Activated CD4-positive, alpha-beta T cell treated with anti-CD3 and anti-CD28 coated beads, Interleukin-2, amount 50 U/mL, for 16 hours (primary cell): ENCODE results near the gene NFIC.
"Not testable (repeated sequence)": the region's sequence is repeated elsewhere in the genome, so short reads cannot be mapped to it uniquely, and the experiment has no call there.

Experiments used
- DNase-seq: peaks from one replicate; pipeline ENCODE4 v3.0.0-alpha.2; 2020

NFIC gene

DNA sequence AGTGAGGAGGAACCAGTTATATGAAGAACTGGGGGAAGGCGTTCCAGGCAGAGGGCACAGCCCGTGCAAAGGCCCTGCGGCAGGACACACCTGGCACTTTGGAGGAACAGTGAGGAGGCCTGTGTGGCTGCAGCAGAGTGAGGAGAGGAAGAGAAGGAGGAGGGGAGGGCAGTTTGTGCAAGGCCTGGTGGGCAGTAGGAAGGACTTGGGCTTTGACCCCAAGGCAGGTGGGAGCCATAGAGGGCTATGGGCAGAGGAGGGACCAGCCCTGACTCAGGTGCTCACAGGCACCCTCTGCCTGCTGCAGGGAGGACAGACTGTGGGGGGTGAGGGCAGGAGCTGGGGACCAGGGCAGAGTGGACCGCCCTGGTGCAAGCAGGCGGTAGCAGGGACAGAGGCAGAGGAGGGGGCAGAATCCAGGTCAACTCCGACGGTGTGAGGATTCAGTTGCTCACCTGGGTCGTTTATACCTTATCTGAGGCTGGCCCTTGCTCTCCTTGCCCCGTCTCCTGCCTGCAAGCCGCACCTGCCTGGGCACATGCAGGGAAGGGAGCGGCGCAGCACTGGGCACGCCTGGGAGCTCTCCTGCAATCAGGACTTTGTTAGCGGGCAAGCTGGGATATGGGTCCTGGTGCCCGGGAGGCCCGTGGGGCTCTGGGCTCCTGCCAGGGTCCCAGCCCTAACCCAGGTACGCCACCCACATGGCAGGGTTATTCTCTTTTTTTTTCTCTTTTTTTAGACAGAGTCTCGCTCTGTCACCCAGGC lies 34.8 kb downstream of the NFIC start:
- no peak for DNase-seq

DNA sequence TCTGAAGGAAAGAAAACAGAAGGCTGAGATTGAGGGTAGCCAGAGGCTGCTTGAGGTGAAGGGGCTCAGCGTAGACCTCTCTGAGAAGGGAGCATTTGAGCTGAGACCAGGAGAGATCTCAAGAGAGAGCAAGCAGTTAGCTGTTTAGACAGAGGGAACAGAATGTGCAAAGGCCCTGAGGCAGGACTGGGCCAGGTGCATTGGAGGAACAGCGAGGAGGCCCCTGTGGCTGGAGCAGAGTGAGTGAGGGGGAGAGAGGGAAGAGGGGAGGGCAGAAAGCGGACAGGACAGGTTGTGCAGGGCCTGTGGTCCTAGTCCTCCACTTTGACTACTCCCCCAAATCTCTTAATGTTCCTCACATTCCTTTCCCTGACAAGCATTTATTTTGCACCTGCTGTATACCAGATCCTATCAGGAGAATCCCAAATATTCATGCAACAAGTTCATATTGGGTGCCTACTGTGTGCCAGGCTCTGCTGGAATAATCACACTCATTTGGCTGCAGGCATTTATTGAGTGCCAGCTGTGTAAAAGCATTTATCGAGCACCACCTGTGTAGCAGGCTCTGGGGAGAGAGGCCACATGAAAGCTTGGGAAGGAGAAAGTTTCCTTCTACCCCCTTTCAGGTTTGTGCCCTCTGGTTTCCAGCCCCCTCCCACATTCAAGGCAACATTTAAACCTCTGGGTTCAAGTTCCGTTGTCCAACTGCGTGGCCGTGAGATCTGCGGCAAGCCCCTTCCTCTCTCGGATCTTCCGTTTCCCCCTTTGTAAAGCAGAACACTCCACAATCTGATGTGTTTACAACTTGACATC lies 36.5 kb downstream of the NFIC start:
- DNase-seq = no peak

DNA sequence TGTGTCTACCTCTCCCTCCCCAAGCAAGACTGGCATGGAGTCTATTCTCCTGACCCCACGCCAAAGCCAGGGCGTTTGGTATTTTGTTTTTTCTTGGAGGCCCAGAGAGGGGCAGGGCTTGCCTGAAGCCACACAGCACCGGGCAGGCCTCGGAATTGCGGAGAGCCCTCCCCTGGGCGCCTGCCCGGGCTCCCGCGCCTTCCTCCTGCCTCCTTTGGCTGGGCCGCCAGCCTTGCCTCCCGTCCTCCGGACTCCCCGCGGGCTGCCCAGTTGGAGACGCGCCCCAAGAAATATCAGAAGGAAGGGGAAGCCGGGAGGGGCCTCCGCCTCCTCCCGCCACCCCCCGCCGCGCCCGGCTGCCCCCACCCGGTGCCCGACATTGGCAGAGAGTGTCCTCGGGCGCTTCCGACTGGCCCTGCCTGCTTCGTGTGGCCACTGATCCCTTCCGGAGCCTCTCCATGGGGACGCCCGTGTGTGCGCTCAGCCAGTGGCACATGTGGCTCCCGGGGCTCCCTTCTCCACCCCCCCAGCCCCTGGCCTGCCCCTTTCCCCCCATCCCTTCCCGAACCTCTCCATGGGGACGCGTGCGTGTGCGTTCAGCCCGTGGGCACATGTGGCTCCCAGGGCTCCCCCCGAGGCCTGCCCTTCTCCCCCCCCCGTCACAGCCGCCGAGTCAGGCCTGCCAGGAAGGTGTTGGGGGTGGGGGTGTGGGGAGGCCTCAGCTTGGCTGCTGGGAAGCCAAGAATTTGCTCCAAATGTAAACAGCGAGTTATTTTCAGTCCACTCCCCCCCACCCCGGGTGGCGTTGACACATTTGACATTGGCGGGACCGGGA lies 37.3 kb downstream of the NFIC start:
- no peak for DNase-seq

DNA sequence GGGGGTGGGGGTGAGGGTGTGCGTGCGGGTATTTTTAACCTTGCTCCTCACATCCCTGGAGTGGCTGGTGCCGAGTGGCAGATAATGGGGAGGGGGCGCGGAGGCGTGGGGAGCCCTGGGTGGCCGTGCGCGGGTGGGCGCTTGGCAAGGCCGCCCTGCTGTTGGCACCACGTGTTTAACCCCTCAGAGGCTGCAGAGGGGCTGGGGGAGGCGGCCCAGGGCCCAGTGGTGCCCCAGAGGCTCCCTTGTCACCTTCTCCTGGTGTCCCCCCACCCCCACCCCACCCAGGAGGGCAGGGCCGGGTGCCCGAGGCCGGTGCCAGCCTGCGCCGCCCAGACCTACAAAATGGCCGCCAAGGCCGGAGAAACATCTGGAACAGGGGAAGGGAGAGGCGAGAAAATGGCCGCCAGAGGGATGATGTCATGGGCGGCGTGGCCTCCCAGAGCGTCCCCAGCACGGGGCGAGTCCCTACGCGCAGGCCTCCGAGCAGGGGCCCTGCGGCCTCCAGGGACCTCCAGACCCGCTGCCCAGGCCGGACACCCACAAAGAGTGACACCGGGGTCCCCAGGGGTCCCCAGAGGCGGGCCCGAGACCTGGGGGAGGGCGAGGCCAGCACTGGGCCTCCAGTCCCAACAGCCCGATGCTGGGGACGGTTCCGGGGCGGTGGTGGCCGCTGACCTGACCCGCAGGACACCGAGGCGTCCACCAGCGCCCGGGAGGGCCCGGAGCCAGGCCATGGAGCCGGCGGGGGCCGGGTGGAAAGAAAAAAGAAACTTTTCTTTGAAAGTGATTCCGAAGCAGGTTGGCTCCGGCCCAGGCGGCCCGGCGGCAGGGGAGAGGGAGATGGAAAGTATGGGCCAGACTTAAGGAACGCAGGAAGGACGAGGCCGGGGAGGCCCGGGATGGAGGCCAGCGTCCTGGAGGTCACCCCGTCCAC lies 38.2 kb downstream of the NFIC start:
- DNase-seq = no peak

DNA sequence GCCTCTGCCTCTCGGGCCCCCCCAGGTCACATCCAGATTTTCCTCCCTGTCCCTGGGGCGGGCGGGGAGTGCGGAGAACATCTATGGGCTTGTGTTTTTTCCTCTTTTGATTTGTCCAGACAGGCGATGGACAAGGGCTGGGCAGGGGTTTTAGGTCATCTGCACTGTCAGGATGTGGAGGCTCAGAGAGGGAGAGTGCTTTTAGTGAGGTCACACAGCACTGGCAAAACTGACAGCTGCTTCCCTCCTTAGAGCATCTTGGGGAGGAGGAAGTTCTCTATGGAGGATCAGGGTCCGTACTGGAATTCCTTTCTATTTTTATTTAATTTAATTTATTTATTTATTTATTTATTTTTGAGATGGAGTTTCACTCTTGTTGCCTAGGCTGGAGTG lies 38.9 kb downstream of the NFIC start:
- no peak for DNase-seq

DNA sequence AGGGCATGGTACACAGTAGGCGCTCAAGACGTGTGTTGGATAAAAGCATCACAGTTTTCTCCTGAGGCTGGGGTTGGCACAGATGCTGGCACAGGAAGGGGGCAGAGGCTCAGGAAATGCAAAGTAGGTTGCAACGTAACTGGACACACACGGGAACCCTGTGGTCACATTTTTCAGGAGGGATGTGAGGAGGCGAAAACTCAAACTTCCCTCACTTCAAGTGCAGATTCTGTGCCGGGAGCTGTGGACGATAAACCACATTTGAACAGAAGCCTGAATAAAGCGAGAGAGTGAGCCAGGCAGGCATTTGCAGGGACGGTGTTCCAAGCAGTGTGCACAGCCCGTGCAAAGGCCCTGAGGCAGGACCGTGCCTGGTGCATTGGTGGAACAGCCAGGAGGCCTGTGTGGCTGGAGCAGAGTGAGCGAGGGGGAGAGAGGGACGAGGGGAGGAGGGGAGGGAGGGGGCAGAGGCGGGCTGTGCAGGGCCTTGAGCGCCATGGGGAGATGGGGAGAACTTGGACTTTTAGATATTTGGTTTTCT lies 40.3 kb downstream of the NFIC start:
- DNase-seq = no peak

DNA sequence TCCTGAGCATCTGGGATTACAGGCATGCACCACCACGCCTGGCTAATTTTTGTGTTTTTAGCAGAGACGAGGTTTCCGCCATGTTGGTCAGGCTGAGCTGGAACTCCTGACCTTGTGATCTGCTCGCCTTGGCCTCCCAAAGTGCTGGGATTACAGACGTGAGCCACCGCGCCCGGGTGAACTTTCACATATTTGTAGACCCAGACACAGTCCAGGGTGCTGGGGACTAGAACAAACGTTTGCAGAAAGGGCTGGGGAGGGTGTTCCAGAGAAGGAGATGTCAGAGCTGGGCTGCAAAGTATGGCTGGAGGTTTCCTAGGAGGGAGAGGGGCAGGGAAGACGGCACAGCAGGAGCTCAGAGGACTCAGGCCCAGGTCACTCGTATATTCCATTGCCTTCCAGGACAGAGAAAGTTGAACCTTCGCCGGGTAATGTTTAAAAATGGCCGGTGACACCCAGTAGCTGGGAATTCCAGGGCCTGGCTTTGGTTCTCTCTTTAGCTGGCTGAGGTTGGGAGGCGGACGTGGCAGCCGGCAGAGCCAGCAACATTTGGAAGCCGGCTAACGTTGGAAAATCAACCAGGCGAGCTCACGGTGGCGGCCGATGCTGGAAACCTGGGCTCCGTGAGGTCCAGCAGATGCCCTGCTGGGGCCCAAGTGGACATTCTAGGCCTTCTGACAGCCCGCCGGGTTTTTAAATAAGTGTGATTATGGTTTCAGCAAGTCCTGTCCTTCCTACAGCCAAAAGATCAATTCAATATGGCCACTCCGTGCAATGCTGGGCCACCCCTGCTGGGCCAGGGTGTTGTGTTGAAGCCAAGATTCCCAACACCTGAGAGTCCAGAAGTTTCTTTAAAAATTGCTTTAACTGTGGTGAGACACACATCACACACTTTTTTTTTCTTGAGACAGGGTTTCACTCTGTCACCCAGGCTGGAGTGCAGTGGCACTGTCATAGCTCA lies 41.5 kb downstream of the NFIC start:
- no peak for DNase-seq

DNA sequence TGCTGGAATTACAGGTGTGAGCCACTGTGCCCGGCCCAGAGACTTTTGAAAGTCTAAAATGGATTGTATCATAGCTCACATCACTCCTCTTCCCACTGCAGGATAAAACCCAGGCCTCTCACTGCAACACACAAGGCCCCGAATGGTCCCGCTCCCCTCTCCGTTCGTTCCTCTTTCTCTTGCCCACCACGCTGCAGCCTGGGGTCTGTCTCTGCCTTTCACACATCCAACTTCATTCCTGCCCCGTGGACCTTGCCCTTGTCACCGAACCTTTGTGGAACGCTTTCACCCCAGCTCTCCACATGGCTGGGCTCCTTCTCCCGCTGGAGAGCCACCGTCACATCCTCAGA lies 42.6 kb downstream of the NFIC start:
- DNase-seq = no peak

DNA sequence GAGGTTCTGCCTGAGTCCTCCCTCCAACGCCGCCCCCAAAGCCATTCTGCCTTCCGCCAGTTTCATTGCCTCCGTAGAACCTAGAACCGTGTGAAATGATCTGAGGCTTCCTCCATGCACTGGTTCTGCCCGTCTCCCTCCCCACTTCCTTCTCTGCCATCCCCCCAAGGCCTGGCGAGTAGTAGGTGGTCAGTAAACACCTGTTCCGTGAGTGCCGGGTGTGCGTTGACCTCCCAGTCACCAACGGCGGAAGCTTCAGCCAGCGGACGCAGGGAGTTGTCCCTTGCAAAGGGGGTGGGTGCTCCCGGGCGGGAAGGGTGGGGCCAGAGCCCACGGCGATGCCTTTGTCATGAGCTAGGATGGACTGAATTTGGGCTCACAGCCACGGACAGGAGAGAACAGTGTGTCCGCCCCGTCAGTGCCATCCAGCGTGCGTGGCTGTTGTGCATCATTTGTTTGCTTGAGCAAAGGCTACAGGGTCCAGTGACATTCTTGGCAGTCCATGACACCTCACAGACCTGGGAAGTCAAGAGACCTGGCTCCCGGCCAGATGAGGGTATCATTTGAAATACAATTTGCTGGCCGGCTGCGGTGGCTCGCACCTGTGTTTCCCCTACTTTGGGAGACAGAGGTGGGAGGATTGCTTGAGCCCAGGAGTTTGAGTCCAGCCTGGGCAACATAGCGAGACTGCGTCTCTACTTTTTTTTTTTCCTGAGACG lies 43.1 kb downstream of the NFIC start:
- DNase-seq = no peak

DNA sequence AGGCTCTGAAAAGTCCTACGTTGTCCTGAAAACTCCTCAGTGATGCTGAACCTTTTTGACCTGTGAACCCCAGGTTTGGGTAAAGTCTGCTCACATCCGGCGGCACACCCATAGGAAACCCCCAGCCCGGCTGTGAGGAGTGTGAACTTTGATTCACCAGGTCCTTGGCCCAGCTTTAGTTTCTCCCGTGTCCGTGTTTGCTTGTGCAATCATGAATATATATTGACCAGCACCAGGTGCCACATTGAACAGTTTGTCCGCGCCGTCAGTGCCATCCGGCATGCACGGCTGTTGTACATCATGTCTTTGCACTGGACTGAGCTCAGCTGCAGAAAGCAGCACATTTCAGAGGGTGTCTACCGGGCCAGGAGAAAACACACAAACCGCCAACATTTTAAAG lies 45.3 kb downstream of the NFIC start:
- no peak for DNase-seq

DNA sequence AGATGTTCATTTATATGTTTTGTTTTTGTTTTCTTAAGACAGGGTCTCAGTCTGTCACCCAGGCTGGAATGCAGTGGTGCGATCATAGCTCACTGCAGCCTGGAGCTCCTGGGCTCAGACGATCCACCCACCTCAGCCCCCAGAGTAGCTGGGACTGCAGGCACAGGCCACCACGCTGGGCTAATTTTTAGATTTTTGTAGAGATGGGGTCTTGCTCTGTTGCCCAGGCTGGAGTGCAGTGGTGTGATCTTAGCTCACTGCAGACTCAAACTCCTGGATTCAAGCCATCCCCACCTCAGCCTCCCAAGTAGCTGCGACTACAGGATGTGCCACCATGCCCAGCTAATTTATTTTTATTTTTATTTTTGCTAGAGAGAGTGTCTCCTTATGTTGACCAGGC lies 45.7 kb downstream of the NFIC start:
- no peak for DNase-seq

DNA sequence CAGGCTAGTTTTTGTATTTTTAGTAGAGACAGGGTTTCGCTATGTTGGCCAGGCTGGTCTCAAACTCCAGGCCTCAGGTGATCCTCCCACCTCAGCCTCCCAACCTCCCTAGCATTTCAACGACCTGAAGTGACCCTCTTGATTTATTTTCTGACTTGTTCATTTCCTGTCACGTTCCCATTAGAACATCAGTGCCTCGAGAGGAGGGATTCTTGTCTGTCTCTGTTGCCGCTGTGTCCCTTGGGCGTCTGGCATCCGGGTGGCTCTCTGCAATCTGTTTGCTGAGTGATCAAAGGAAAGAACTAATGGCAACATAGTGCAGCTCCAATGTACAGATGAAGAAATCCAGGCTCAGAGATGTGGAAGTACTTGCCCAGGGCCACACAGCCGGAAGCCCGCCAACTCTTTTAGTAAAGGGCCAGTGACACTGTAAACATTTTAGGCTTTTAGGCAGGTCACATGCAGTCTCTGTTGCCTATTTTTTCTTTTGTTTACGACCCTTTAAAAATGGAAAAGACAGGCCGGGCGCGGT lies 47.5 kb downstream of the NFIC start:
- no peak for DNase-seq

DNA sequence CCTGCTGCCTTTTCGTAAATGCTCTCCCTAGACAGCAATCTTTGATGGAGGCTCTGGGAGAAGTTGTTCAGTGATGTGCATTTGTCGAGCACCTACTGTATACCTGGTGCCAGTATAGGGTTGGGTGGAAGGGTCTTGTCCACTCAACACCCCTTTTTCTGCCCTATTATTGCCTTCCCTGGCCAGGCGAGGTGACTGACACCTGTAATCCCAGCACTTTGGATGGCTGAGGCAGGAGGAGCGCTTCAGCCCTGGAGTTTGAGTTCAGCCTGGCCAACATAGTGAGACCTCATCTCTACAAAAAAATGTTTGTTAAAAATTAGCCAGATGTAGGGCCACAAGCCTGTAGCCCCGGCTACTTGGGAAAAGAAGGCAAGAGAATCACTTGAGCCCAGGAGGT lies 49.3 kb downstream of the NFIC start:
- DNase-seq = no peak

DNA sequence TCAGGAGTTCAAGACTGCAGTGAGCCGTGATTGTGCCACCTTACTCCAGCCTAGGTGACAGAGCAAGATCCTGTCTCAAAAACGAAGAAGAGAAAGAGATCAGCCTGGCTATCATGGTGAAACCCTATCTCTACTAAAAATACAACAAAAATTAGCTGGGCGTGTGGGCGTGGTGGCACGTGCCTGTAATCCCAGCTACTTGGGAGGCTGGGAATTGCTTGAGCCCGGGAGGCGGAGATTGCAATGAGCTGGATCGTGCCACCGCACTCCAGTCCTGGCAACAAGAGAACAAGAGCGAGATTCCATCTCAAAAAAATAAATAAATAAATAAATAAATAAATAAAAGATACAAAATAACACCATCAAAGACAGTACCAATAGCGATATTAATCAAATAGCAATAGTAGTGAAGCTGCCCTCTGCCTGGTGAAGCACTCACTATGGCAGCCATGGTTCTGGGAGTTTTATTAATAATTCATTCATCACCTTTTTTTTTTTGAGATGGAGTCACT lies 53.9 kb downstream of the NFIC start:
- no peak for DNase-seq

DNA sequence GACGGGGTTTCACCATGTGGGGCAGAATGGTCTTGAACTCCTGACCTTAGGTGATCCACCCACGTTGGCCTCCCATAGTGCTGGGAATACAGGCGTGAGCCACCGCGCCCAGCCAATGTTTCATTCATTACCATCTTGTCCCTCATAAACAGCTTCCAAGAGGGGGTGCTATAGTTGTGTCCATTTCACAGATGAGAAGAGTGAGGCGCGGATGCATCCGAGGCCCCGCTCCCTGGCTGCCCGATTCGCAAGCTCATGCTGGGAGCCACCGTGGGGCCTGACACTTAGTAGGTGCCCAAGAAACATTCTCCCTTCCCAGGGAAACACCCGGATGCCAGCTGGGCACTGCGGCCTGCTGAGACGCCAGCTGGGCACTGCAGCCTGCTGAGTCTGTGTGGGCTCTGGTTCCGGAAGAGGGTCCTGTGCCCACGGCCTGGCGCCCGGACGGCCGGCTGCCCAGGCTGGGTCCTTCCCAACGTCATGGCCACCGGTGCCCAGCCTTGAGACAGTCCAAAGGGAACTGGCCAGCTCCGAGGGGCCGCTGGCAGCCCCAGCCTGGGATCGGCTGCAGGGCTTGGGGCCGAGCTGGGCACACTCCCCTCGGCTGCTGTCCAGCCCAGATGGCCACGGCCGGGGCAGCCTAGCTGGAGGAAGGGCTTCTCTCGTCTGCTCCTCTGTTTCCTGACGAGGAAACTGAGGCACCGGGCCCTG lies 54.7 kb downstream of the NFIC start:
- no peak for DNase-seq

DNA sequence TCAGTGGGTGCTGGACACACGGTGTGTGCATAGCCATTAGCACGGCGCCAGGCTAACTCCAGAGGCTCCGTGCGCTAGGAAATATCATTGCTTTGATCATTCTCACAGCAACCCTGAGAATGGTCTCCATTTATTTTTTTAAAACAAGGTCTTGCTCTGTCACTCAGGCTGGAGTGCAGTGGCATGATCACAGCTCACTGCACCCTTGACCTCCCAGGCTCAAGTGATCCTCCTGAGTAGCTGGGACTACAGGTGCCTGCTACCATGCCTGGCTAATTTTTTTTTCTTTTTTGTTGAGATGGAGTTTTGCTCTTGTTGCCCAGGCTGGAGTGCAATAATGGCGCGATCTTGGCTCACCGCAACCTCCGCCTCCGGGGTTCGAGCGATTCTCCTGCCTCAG lies 55.3 kb downstream of the NFIC start:
- DNase-seq = not testable (repeated sequence)

DNA sequence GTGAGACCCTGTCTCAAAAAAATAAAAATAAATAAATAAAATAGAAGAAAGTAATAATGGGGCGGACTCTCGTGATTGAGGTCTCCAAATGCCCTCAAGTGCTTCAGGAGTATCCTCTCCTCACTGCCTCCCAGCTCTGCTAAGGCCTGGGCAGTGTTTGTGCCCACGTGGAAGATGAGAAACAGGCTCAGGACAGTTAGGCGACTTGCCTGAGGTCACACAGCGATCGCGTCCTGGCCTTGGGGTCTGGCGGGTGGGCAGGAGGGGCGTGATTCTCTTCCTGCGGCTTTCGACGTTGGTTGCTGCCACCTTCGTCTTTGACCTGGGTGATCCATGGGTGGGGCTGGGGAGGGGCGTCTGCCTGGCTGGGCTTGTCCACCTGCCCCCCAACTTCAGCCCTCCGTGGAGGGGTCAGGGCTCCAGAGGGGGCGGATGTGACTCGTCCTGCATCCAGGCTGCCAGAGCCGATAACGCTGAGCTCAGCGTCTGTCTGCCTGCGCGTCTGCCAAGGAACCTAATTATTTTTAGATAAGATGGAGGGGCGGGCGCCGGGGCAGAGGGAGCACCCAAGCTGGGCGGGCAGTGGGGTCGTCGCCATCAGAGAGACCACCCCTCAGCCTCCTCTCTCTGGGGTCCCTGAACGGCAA lies 56.9 kb downstream of the NFIC start:
- no peak for DNase-seq

DNA sequence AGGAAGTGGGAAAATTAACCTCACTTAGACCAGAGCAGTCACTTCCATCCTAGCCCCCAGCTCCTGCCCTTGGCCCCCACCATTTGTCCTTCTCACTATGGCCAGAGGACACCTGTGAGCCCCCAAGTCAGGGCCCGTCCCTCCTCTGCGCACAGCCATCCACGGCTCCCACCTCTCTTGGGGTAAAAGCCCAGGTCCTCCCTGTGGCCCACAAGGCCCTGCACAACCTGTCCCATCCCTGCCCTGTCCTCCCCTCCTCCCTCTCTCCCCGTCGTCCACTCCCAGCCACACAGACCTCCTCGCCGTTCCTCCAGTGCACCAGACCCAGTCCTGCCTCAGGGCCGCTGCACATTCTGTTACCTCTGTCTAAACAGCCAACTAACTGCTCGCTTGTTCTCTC lies 60.0 kb downstream of the NFIC start:
- DNase-seq = no peak

DNA sequence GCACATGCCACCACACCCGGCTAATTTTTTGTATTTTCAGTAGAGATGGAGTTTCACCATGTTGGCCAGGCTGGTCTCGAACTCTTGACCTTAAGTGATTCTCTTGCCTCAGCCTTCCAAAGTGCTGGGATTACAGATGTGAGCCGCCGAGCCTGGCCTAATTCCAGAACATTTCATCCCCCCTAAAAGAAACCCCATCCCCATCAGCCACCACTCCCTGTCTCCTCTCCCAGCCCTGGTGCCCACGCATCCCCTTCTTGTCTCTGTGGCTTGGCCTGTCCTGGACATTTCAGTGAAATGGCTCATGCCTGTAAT lies 63.9 kb downstream of the NFIC start:
- not testable (repeated sequence) for DNase-seq
